Hematopoietic multipotent progenitor cell treated with erythropoietin and hydrocortisone succinate and interleukin-3 and kit ligand, for 15 days (in vitro differentiated cells): ENCODE measurements around the gene SH3TC2.

ENCODE experiments used
- DNase-seq: peaks from one replicate; pipeline ENCODE4 v3.0.0-alpha.2; 2015; ENCODE audit warnings: low spot score

Gene SH3TC2

DNA sequence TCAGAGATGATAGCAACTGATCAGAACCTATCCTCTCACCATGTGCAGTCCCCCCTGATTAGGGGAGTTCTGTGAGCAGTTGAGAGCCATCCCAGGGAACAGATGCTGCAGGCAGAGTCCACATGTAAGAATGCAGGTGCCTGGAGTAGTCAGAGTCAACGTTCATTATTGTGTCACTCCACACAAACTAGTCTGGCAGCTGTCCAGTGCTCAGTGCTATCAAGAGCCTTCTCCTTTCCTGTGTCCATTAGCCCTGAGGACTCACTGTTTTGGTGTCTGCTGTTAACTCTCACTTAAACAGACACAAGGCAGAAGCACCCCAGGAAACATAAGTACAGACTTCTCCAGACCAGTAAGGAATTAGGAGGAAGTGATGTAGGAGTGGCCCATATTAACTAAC lies 2.5 kb downstream of the SH3TC2 start:
- DNase-seq = peak; percentile 70

DNA sequence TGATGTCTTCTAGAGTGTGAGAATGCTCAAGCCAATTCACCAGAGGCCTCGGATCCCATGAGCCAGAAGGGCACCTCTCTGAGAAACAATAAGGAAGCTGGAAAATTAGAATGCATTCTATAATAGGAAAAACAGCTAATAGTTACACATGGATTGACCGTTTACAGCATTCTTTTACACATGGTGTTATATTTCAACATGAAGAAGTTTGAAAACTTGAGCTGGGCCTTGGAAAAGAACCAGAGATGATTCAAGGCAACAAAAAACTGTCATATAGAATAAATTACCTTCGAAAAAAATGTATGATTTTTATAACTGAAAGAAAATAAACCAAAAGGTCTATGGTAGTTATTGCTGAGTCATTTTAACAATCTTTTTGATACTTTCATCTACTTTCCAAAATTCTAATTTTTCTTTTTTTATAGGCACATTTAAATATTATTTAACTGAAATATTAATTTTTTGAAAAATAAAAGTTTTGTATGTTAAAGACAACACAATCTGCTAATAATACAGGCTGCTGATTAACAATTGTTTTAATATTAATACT lies 6.2 kb downstream of the SH3TC2 start:
- no peak for DNase-seq

GRCh38 chr5:149054416-149054815 lies 8.4 kb downstream of the SH3TC2 start:
- DNase-seq = no peak

GRCh38 chr5:149053072-149053695 lies 9.7 kb downstream of the SH3TC2 start:
- no peak for DNase-seq

GRCh38 chr5:149049371-149049781 lies 13.5 kb downstream of the SH3TC2 start:
- DNase-seq = no peak

DNA sequence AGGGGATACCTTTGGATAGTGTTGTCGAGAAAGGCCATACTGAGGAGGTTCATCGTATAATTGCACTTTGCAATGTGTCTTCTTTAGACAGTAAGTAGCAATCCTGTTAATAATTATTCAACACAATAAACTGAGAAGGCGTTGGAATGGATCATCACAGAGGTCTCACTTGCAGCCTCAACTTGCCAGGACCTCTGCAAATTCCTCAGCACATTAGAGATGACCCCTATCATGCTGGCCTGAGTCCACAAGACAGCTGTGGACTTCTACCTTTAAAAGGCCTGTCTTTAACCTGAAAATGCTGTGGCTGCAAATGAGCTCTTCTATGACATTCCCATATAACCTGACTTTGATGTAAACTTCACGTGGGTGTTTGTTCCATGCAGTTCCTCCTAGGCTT lies 14.1 kb downstream of the SH3TC2 start:
- DNase-seq = no peak

- DNase-seq = no peak
Measured at GRCh38 chr5:149047462-149047861, 15.4 kb downstream of the SH3TC2 start.

DNA sequence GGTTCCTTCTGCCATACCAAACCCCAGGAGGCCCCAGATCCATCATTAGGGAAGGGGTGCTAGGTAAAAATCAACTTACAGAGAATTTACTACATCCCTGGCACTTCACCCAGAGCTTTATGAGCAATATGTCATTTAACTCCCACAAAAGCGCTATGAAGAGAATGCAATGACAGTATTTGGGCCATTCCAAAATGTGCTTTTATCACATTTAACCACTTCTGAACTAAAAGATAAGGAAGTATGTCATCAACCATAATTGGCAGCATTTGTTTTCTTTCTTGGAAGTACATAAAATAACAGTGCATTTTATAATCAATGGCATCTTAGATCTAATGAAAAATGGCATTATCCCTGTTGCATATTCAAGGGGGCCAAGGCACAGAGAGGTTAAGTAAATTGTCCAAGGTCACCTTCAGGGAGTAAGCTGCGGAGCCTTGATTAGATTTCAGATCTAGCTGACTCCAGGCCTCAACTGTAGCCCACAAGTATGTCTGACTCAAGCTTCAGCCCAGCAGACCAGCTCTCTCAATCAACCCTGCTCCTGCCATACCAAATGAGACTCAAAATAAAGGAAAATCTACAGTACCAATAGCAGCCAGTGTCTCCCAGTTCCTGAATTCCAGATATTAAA lies 16.5 kb downstream of the SH3TC2 start:
- peak; percentile 49 for DNase-seq

DNA sequence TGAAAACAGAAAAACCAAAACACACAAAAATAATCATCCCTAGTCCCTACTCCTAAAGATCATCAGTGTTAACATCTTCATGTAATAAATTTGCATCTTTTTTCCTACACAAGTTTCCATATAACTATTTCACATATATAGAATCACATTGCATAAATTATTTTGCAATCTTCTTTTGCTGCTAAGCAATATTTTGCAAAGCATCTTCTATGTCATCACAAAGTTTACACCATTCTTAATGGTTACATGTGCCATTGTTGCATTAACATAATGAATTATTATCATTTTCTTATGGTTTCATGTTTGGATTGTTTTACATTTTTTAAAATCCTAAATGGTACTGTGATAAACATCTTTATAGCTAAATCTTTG lies 17.8 kb downstream of the SH3TC2 start:
- DNase-seq = no peak

DNA sequence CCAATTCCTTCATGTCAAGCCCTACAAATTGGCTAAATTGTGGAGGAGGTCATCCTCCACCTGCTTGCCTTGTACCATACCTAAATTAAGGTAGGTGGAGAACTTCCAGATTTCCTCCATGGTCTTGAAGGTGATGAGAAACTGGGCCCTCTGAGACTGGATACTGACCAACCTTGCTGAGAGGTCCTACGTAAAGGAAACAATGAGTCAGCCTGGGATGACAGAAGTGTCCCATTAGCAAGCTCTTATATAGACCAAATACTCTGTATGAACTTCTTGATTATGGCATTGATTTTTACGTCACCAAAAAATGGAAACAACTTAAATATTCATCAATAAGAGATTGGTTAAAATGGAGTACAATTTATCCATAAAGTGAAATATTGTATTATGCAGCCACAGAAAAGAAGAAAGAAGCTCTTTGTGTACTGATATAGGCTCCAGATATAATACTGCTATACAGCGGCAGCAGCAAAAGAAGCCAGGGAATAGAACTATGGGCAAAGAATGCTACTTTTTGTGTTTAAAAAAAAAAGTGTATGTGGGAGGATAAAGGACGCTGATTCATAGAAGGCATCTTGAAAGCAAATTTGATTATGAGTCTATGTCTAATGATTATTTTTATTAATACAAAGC lies 18.3 kb downstream of the SH3TC2 start:
- no peak for DNase-seq

DNA sequence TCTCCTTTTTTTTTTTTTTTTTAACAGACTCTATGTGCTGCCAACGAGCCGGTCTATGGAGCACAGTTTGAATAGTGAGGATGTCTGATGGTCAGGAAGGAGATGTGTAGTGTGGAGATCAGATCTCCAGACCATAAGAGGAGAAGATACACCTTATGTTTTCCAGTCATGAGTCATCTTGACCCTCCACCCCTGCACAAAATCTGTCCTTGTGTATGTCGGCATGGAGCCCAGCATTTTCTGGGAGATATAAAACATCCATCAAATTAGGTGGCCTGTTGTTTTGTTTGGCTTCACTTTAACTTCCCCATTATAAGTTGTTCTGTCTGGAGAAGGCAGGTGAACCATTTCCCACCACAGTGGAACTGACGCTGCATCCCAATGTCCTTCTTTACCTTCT lies 19.2 kb downstream of the SH3TC2 start:
- DNase-seq = no peak

GRCh38 chr5:149042865-149043264 lies 20.0 kb downstream of the SH3TC2 start:
- no peak for DNase-seq

DNA sequence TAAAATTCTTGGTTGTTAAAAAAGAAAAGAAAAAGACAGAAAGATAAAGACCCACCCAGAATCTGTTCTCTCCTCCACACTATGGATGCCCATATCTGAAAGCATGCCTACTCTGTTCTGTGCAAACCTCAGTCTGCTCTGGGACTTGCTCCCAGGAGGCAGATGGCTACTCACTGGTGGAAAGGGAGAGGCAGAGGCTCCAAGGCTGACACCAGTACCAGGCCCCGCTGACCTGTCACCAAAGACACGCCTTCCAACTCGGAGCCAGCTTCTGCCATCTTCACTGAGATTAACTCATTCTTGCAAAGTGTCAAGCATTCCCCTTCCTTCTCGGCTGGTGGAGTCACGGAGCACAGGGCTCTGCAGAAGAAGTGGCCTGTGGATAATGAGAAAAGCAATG lies 21.6 kb downstream of the SH3TC2 start:
- no peak for DNase-seq

GRCh38 chr5:149040421-149040820 lies 22.4 kb downstream of the SH3TC2 start:
- DNase-seq = no peak

DNA sequence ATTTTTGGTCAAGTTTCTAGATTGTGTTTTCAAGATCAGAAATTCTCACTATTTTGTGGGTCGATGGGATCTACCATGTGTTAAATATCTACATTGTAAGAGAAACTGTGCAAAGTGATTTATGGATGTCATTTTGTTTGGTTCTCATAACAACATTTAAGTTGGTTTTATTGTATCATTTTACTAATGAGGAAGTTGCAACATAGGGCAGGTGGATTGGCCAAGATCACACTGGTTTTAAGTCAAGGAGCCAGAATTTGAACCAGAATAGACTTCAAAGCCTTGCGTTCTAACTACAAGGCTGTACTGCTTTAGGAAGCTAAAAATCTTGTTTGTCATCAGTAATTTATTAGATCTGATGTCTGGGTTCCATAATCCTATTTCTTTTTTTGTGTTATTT lies 23.4 kb downstream of the SH3TC2 start:
- no peak for DNase-seq

- DNase-seq = no peak
Measured at GRCh38 chr5:149038336-149039080, 24.4 kb downstream of the SH3TC2 start.

GRCh38 chr5:149037817-149038216 lies 25.0 kb downstream of the SH3TC2 start:
- no peak for DNase-seq

DNA sequence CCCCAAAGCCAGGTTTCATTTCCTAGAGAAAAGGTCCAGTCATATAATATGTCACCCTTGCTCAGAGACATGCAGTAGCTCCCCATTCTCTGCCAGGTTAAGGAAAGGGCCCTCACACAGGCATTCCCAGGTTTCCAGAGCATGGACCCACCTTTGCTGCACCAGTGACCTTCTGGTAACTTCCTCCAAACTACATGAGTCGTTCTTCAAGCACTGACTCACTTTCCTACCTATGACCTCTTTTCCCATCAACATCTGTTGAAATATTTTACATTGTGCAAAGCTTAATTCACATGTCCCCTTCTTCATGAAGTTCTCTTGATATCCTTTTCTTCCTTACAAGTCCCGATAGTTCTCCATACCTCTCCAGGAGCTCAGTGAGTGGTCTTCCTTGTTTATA lies 25.9 kb downstream of the SH3TC2 start:
- DNase-seq = no peak

DNA sequence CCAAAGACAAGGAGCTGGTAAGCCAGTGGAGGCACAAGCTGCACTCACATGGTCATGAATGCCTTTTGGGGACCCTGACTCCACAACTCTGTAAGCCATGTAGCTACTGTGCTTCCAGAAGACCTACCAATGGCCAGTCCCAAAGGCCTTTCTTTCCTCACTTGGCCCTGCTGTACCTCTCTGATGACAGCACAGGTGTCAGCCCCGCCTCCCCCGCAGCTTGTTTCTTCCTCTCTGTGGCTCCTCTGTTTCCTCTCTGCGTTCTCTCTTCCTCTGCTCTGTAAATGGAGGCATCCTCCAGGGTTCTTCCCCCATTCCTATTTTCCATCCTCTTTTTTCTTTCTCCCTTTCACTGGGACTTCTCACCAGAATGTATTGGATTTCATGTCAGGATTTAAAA lies 26.7 kb downstream of the SH3TC2 start:
- no peak for DNase-seq

GRCh38 chr5:149035372-149035790 lies 27.5 kb downstream of the SH3TC2 start:
- DNase-seq = peak; percentile 63

GRCh38 chr5:149030838-149031397 lies 31.9 kb downstream of the SH3TC2 start:
- no peak for DNase-seq

GRCh38 chr5:149030392-149030791 lies 32.5 kb downstream of the SH3TC2 start:
- DNase-seq = no peak
